Measurements from ENCODE around the gene ANKRD33B.

ANKRD33B gene

DNA sequence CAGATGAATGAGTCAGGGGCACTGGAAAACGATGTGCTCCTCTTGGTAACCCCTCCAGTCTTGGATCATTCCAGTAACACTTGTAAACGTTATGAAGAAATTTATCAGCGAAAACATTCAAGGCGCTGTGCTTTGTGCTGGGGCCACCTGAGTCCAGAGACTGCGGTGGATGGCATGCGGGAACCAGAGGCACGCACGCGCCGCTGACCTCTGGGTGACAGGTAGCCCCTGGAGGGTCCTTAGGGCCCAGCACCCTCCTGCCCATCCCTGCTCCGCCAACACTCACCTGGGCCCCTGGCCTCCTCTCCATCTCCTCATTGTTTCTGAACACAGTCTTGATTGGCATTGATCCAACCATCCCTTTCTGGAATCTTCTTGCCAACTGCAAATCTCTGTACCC lies 110.2 kb downstream of the ANKRD33B start:
- no peak for DNase-seq (ENCODE audit: low read depth in 2 of 2)

- no peak for DNase-seq (ENCODE audit: low read depth in 2 of 2)
Measured at GRCh38 chr5:10674582-10674981, 110.7 kb downstream of the ANKRD33B start.

DNA sequence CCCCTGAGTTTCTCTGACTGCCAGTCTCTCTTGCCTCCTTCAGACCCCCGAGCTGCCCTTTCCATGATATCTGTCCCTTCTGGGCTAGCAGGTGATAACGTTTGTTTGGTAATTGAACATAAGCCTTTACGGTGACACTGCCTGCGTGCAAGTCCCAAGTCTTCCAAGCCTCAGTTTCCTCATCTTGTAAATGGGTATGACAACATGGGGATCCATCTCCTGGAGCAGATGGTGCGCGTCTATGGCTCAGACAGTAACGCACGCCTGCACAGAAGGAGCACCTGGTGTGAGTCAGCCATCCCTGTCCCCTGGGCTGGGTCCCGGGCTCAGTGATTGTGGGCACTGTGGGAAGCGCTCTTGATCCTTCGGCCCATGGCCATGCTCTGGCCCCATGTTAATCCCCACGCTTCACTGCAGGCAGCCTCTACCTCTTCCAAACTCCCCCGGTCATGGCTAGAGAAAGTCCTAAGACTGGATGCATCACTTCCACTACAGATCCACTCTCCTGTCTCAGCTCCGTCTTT lies 111.4 kb downstream of the ANKRD33B start:
- no peak for DNase-seq (ENCODE audit: low read depth in 2 of 2)

- no peak for DNase-seq (ENCODE audit: low read depth in 2 of 2)
Measured at GRCh38 chr5:10676224-10676623, 112.4 kb downstream of the ANKRD33B start.

GRCh38 chr5:10676946-10677345 lies 113.1 kb downstream of the ANKRD33B start:
- DNase-seq (ENCODE audit: low read depth in 2 of 2): no peak

GRCh38 chr5:10677533-10677932 lies 113.7 kb downstream of the ANKRD33B start:
- DNase-seq (ENCODE audit: low read depth in 2 of 2): no peak

GRCh38 chr5:10678244-10678643 lies 114.4 kb downstream of the ANKRD33B start:
- DNase-seq (ENCODE audit: low read depth in 2 of 2): no peak

DNA sequence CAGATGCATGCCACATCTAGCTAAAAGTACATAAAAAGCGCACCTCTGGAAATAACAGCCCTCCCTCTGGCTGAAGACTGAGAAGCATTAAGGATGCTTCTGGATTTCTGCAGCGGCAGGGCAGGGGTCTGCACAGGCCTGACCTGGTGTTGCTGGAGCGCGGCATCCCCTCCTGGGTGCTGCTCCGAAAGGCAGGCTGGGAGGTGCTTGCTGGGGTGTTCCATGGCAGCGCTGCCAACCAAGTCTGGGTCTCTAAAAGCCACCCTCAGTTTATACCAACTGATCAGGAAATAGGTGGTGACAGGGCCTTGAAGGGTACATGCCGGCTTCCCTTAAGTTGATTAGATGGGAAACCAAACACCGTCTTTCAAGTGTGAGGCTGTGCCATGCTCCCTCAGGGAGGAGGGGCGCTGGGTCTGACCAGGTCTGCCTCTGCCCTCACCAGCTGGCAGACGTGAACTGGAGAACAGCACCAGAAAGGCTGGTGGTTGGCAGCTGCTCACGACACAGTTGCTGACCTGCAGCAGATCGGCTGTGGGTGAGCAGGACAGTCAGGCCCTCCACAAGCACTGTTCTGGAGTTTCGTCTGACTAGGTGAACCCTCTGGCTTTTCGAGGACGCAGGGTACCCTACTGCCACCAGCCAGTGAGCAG lies 115.6 kb downstream of the ANKRD33B start:
- no peak for DNase-seq (ENCODE audit: low read depth in 2 of 2)

DNA sequence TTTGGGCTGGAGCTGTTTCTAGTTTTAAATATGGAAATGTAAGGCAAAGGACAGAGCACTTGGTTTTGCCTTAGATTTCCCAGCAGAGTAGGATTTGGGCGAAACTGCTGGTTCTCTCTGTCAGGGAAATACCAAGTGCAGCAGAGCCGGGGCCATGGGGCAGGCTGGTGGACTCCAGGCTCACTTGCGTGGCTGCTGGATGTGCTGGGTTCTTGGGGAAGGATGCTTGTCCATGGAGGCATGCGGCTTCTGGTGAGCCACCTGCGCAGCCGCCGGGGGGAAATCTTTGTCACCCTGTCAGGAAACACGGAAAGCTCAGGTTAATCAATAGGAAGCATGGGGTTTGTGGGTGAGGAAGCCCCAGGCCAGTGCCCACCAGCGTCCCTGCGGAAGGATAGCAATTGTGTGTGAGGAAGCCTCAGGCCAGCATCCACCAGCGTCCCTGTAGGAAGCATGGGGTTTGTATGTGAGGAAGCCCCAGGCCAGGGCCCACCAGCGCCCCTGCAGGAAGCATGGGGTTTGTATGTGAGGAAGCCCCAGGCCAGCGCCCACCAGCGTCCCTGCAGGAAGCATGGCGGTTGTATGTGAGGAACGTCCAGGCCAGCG lies 117.1 kb downstream of the ANKRD33B start:
- DNase-seq (ENCODE audit: low read depth in 2 of 2): no peak

- no peak for DNase-seq (ENCODE audit: low read depth in 2 of 2)
Measured at GRCh38 chr5:10681731-10682679, 118.1 kb downstream of the ANKRD33B start.

DNA sequence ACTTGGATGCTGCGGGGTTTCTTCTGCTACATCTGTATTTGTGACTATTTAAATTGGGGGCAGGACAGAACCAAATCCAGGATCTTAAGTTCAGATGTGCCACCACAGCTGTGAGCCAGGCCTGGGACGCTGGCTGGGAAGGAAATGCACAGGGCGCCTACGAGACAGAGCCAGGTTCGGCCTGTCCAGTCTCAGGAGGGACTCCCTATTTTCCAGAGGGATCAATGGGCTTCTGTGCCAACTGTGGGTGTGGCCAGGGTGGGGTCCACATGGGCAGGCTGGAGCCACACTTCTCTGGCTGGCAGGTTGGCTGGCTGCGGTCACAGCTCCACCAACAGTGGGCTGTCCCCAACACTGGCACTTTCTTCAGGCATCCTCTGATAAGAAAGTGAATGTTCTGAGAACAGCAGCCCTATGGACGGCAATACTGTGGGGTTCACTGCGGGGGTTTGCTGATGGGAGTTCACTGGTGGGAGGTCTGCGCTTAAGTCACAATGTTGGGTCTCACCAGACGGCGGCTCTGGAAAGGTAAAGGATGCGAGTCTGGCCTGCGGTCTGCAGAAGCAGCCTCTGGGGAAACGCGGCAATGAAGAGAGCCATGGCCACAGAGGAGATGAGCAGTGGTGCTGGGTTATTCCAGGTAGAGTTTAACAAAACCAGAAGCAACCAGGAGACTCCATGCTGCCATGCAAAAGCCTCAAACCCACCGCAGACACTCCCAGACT lies 119.1 kb downstream of the ANKRD33B start:
- DNase-seq (ENCODE audit: low read depth in 2 of 2): no peak

- no peak for DNase-seq (ENCODE audit: low read depth in 2 of 2)
Measured at GRCh38 chr5:10684303-10685086, 120.6 kb downstream of the ANKRD33B start.

- DNase-seq (ENCODE audit: low read depth in 2 of 2): no peak
Measured at GRCh38 chr5:10685115-10685521, 121.2 kb downstream of the ANKRD33B start.

DNA sequence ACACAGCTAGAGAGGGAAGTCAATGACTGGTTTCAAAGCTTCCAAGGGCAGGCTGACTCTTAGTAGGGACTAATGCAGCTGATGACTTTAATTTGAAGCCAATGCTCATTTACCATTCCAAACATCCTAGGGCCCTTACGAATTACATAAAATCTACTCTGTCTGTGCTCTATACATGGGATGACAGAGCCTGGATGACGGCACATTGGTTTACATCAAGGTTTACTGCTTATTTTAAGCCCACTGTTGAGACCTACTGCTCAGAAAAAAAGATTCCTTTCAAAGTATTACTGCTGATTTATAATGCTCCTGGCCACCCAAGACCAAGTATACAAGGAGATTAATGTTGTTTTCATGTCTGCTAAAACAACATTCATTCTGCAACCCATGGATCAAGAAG lies 123.0 kb downstream of the ANKRD33B start:
- no peak for DNase-seq (ENCODE audit: low read depth in 2 of 2)

GRCh38 chr5:10688651-10689171 lies 124.8 kb downstream of the ANKRD33B start:
- no peak for DNase-seq (ENCODE audit: low read depth in 2 of 2)

- peak in 1 of 2 donors; percentile 14 for DNase-seq (ENCODE audit: low read depth in 2 of 2)
Measured at GRCh38 chr5:10689391-10690081, 125.7 kb downstream of the ANKRD33B start.

GRCh38 chr5:10690460-10691440 lies 126.9 kb downstream of the ANKRD33B start:
- no peak for DNase-seq (ENCODE audit: low read depth in 2 of 2)

DNA sequence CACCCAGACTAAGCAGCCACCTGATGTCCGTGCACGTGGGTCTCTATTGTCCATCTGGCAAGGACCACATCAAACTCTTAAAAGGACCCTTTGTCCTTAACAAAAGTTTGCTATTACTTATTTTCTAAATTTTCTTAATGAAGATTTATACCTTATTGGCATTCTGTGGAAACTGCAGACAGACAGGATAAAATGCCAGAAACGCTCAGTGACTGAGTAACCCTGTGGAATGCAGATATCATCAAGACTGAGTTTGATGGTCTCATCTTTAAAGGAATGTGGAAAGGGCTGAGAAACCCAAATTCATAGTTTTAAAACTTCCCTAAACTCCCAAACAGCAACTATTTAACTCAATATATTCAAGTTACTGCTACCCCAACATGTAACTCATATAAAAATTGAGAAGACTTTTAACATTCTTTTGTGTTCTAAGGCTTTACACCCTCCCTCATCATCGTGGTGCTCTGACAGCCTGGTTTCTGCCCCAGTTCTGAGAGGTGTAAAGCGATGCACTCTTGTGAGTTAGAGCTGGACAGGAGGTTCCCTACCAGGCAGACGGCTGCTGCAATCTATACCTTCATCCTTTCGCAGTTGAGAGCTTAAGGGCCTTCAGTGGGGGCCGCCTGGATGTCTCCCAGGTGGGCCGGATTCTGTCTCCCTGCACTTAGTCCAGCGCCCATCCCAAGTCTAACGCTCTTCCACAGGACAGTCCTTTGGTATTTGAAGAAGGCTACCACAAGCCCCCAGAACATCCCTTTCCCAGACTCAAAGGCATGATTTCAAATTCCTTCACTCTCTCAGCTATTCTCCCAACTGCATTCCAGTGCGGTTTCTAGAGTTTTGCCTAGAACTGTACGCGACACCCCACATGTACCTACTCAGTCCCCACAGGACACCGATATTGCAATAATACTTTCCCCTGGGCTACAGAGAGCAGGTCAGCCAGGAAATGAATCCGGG lies 128.2 kb downstream of the ANKRD33B start:
- DNase-seq (ENCODE audit: low read depth in 2 of 2): no peak
